ENCODE data around the gene MACROD1.

MACROD1 gene

GRCh38 chr11:64128255-64129006, 37.5 kb downstream of the MACROD1 start:
- TF ChIP-seq EZH2phosphoT487 (conservative IDR thresholded peaks at IDR 0.05; ENCODE audit: low read length), result no peak
- TF ChIP-seq CTCF (IDR thresholded peaks at IDR 0.05; ENCODE audit: insufficient read depth, low read length, poor library complexity, severe bottlenecking), result no peak
- Histone ChIP-seq H3K9me2 (replicated peaks; ENCODE audit: insufficient read depth, low read length) (no peaks in the 10 kb centered on the region), H2AFZ (ENCODE audit: low read depth, low read length, severe bottlenecking) (no peak overlapping the region), H4K20me1 (ENCODE audit: low read depth, low read length) (no peaks in the 10 kb centered on the region), H3K27me3 (ENCODE audit: low read length) (no peaks in the 10 kb centered on the region), H3K9ac (ENCODE audit: low read length) (no peak overlapping the region), H3K36me3 (ENCODE audit: low read length) (no peaks in the 10 kb centered on the region), H3F3A (ENCODE audit: insufficient read depth) (no peaks in the 10 kb centered on the region), H3K9me3 (ENCODE audit: insufficient read depth, low read length) (no peaks in the 10 kb centered on the region), H3K4me2 (ENCODE audit: low read depth, low read length, poor library complexity, severe bottlenecking) (no peak overlapping the region), H3K79me2 (ENCODE audit: insufficient read depth, low read length) (no peaks in the 10 kb centered on the region), H3K4me3 (ENCODE audit: insufficient read depth, low read length, poor library complexity, severe bottlenecking) (no peak overlapping the region), H3K27ac (ENCODE audit: low read depth, low read length) (no peak overlapping the region)

- Histone ChIP-seq H2AFZ (ENCODE audit: low read depth, low read length, severe bottlenecking) (no peak overlapping the region), H4K20me1 (ENCODE audit: low read depth, low read length) (no peaks in the 10 kb centered on the region), H3K9me3 (ENCODE audit: insufficient read depth, low read length) (no peaks in the 10 kb centered on the region), H3K4me3 (ENCODE audit: insufficient read depth, low read length, poor library complexity, severe bottlenecking) (no peak overlapping the region), H3K9me2 (replicated peaks; ENCODE audit: insufficient read depth, low read length) (no peaks in the 10 kb centered on the region), H3K36me3 (ENCODE audit: low read length) (no peaks in the 10 kb centered on the region), H3K27ac (ENCODE audit: low read depth, low read length) (no peak overlapping the region), H3K79me2 (ENCODE audit: insufficient read depth, low read length) (no peaks in the 10 kb centered on the region), H3K27me3 (ENCODE audit: low read length) (no peaks in the 10 kb centered on the region), H3F3A (ENCODE audit: insufficient read depth) (no peaks in the 10 kb centered on the region), H3K4me2 (ENCODE audit: low read depth, low read length, poor library complexity, severe bottlenecking) (no peak overlapping the region), H3K9ac (ENCODE audit: low read length) (no peak overlapping the region)
- no peak for TF ChIP-seq CTCF (IDR thresholded peaks at IDR 0.05; ENCODE audit: insufficient read depth, low read length, poor library complexity, severe bottlenecking)
- TF ChIP-seq EZH2phosphoT487 (conservative IDR thresholded peaks at IDR 0.05; ENCODE audit: low read length), result no peak
Measured at GRCh38 chr11:64127267-64128072, 38.4 kb downstream of the MACROD1 start.

GRCh38 chr11:64126796-64127195, 39.1 kb downstream of the MACROD1 start:
- Histone ChIP-seq H3K27me3 (ENCODE audit: low read length) (no peaks in the 10 kb centered on the region), H3K9me2 (replicated peaks; ENCODE audit: insufficient read depth, low read length) (no peaks in the 10 kb centered on the region), H3F3A (ENCODE audit: insufficient read depth) (no peaks in the 10 kb centered on the region), H3K4me2 (ENCODE audit: low read depth, low read length, poor library complexity, severe bottlenecking) (no peak overlapping the region), H2AFZ (ENCODE audit: low read depth, low read length, severe bottlenecking) (no peak overlapping the region), H3K79me2 (ENCODE audit: insufficient read depth, low read length) (no peaks in the 10 kb centered on the region), H3K4me3 (ENCODE audit: insufficient read depth, low read length, poor library complexity, severe bottlenecking) (no peak overlapping the region), H3K27ac (ENCODE audit: low read depth, low read length) (no peak overlapping the region), H4K20me1 (ENCODE audit: low read depth, low read length) (no peaks in the 10 kb centered on the region), H3K9me3 (ENCODE audit: insufficient read depth, low read length) (no peaks in the 10 kb centered on the region), H3K9ac (ENCODE audit: low read length) (no peak overlapping the region), H3K36me3 (ENCODE audit: low read length) (no peaks in the 10 kb centered on the region)
- TF ChIP-seq CTCF (IDR thresholded peaks at IDR 0.05; ENCODE audit: insufficient read depth, low read length, poor library complexity, severe bottlenecking), result no peak
- no peak for TF ChIP-seq EZH2phosphoT487 (conservative IDR thresholded peaks at IDR 0.05; ENCODE audit: low read length)
